HG03565 (cell line): Measurements from ENCODE around the gene TGDS.
A peak's percentile ranks its signal among the peaks of the same experiment; 100 is the strongest.

ENCODE experiments used
- ATAC-seq: cut with Tn5 transposase; IDR thresholded peaks from one replicate; pipeline ENCODE4 v1.9.1; 2021; ENCODE audit warnings: mild to moderate bottlenecking, moderate library complexity; ENCODE audit not compliant: unreplicated experiment

The TGDS gene

GRCh38 chr13:94601446-94602431 is 5.8 kb upstream of the TGDS start, which contains the start of gene GPR180:
GPR180 (plus strand) TSS chr13:94601857; CDS start chr13:94601928, 71 bp downstream.
- peak; percentile 99 for ATAC-seq

- ATAC-seq: no peak
Measured at GRCh38 chr13:94599877-94600276, 3.9 kb upstream of the TGDS start.

GRCh38 chr13:94598281-94598680 is 2.3 kb upstream of the TGDS start:
- no peak for ATAC-seq

- no peak for ATAC-seq
Measured at GRCh38 chr13:94596575-94596971, 621 bp upstream of the TGDS start.

- ATAC-seq: peak; percentile 32
Measured at GRCh38 chr13:94595001-94595949, 677 bp downstream of the TGDS start.

GRCh38 chr13:94590744-94591143 is 5.2 kb downstream of the TGDS start:
- ATAC-seq: peak; percentile 38

- no peak for ATAC-seq
Measured at GRCh38 chr13:94588541-94588940, 7.4 kb downstream of the TGDS start.

- ATAC-seq: no peak
Measured at GRCh38 chr13:94586371-94586770, 9.6 kb downstream of the TGDS start.

GRCh38 chr13:94585543-94586101 is 10.3 kb downstream of the TGDS start:
- no peak for ATAC-seq

- ATAC-seq: no peak
Measured at GRCh38 chr13:94583926-94584325, 12.0 kb downstream of the TGDS start.

GRCh38 chr13:94579063-94579462 is 16.9 kb downstream of the TGDS start:
- ATAC-seq: no peak

- no peak for ATAC-seq
Measured at GRCh38 chr13:94569615-94570014, 26.3 kb downstream of the TGDS start.

- ATAC-seq: no peak
Measured at GRCh38 chr13:94568443-94568842, 27.5 kb downstream of the TGDS start.

GRCh38 chr13:94567581-94567980 is 28.4 kb downstream of the TGDS start:
- no peak for ATAC-seq

GRCh38 chr13:94561126-94561525 is 34.8 kb downstream of the TGDS start:
- ATAC-seq: no peak

- ATAC-seq: no peak
Measured at GRCh38 chr13:94560116-94560515, 35.8 kb downstream of the TGDS start.

GRCh38 chr13:94559222-94559795 is 36.6 kb downstream of the TGDS start:
- no peak for ATAC-seq

- no peak for ATAC-seq
Measured at GRCh38 chr13:94558716-94559115, 37.2 kb downstream of the TGDS start.

GRCh38 chr13:94557684-94558235 is 38.2 kb downstream of the TGDS start:
- no peak for ATAC-seq

- no peak for ATAC-seq
Measured at GRCh38 chr13:94556621-94557020, 39.3 kb downstream of the TGDS start.
